GM19099 (cell line): ENCODE data around the gene PKHD1.

Experiments
- POLR2A ChIP-seq: IDR thresholded peaks from 3 replicates; pipeline ENCODE4 v1.6.1; 2011; ENCODE audit warnings: low read depth; ENCODE audit not compliant: insufficient read length; ENCODE audit errors: extremely low read depth

PKHD1 gene

DNA sequence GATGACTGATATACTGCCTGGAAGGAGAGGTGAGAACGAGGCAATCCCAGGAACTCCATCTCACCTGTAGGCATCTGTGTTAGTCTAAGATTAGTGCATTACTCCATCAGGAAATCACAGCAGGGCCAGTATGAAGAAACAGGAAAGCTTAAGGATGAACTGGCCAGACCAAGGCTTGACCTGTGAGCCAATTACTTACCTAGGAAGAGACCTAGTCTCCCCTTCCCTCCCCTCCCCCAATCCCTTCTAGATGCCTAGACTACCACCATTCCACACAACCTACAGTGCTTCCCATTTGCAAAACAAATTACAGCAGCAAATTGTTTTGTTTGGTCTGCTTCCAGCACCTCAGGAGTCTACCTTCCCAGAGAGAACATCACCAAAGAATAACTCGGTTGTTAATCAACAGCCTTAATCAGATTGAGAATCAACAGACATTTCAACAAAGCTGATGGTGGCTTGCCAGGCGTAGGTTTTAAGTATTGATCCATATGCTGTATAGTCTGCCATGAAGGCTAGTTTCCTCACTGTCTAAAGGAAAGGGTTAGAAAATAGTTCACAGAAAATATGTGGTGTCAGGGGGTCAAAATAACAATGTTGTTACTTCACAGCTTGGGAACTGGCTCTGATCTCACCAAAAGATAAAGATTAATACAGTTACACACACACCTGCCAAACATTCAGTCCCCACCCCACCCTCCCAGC lies 10.1 kb downstream of the PKHD1 start:
- no peak for TF ChIP-seq POLR2A

DNA sequence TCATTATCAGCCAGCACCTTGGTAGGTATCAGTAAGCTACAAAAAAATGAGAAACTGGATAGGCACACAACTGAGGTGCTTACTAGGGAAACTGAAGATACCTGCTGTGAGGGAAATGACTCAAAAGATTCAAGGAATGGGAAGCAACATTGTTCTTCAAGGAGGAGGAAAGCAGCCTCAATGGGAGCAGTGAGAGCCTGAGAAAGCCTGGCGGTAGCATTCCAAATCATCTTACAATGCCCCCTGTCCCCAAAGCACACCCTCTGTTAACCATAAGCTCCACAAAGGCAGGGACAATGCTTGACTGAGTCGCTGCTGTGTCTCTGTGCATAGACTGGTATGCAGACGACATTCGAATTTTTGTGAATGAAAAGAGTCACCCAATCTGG lies 10.6 kb downstream of the PKHD1 start:
- TF ChIP-seq POLR2A: no peak

DNA sequence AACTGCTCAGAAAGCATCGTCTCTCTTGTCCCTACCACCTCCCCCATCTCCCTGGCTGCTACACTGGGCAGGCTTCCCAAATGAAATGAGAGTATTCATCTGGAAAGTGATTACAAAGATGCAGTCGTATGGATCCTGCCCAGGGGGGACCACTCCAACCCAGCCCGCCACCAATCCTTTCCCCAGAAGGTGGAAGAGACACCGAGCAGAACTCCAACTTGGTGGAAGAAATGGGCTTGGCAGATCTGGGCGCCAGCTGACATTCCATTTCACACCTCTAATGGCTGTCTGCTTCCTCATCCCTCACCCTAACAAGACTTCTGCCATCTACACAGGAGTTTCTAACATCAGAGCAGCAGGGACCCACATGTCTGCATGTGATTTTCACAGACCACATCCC lies 12.7 kb downstream of the PKHD1 start:
- no peak for TF ChIP-seq POLR2A

- no peak for TF ChIP-seq POLR2A
Measured at GRCh38 chr6:52074155-52074554, 13.3 kb downstream of the PKHD1 start.

DNA sequence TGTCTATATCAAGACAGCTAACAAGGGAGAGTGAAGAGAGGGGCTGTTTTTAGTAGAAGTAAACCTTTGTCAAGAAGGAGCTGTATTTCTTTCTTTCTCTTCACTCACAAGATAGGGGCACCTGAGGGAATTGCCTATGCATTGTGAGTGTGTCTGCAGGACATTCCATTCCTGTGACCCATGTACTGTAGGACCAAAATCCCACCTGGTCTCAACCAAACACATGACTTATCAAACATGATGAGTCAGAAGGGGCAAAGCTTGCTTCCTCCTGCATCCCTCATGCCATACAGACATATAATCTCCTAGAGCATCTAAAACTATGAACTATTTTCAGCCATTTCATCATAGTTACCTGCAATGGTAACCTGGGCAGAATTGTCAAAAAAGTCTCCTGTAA lies 21.8 kb downstream of the PKHD1 start:
- no peak for TF ChIP-seq POLR2A

- TF ChIP-seq POLR2A: no peak
Measured at GRCh38 chr6:52063584-52064344, 23.6 kb downstream of the PKHD1 start.

- no peak for TF ChIP-seq POLR2A
Measured at GRCh38 chr6:52061481-52061880, 25.9 kb downstream of the PKHD1 start.

DNA sequence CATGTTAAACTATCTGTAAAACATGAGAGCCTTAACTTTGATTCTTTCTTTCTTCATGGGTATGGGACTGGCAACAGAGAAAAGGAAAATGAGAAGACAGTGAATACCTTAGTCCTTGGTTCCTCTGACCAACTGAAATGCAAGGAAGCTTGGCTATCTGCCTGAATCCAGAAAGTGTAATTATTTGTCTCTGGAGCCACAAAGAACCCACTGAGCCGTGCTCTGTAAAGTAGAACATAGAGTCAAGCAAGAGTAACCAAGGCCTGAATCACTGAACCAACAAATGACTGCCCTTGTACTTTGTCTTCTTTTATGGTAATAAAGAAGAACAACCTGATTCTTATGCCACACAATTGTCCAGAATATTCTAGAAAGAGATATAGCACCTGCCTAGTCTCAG lies 27.6 kb downstream of the PKHD1 start:
- no peak for TF ChIP-seq POLR2A

DNA sequence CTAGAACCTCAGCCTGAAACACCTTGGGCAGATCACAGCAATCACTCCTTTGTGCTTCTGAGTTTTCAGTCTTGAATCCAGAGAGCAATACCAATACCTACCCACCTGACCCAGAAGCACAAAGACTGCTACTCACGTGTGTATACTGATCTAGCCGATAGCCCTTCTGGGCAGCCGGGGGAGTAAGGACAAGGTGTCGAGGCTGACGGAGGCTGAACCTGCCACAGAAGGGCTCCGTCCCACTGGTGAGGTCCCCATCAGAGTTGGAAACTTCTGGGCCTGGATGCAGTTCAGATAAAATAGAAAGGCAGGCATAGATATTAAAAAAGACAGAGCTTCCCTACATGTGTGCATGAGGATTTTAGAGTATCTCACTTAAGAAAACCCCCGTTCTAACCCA lies 32.0 kb downstream of the PKHD1 start:
- no peak for TF ChIP-seq POLR2A

- TF ChIP-seq POLR2A: no peak
Measured at GRCh38 chr6:52053038-52053695, 34.2 kb downstream of the PKHD1 start.

GRCh38 chr6:52050051-52050405 lies 37.4 kb downstream of the PKHD1 start:
- no peak for TF ChIP-seq POLR2A

DNA sequence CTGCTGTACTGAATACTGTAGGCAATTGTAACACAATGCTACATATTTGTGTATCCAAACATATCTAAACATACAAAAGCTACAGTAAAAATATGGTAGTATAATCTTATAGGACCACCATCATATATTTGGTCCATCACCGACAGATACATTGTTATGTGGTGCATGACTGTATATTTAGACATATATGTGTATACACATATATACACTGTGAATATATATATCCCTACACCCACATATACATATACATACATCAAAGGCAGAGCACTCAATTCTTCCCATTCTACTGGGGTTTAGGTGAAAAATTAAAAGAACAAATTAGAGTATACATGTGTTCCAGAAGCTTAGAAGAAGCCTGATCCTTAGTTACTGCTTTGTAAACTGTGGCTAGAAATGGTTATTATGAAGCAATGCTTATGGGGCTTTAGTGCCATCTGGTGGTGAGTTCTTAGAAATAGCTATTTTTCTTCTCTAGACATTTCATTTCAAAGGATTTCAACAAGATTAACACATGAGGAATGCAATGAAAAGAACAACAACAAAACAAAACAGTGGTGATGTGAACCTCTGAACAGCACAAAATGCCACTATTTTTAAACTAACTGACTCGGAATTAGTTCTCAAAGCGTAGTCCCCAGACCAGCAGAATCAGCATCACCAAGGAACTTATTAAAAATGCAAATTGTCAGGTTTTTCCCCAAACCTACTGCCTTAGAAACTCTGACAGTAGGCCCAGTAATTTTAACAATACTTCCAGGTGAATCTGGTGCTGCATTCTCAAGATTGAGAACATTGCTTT lies 38.0 kb downstream of the PKHD1 start:
- TF ChIP-seq POLR2A: no peak

GRCh38 chr6:52046456-52046855 lies 41.0 kb downstream of the PKHD1 start:
- TF ChIP-seq POLR2A: no peak

GRCh38 chr6:52045481-52045880 lies 41.9 kb downstream of the PKHD1 start:
- TF ChIP-seq POLR2A: no peak

- TF ChIP-seq POLR2A: no peak
Measured at GRCh38 chr6:52045033-52045432, 42.4 kb downstream of the PKHD1 start.

GRCh38 chr6:52042141-52042885 lies 45.1 kb downstream of the PKHD1 start:
- TF ChIP-seq POLR2A: no peak
